Breast epithelium (tissue), 4 donors: Measurements from ENCODE around the gene PAK1IP1. TPM values are rescaled to one million over a fixed set of nuclear protein-coding genes. Genes with fewer than 3 reads are reported as not detected.
"Not testable (repeated sequence)": the region's sequence is repeated elsewhere in the genome, so short reads cannot be mapped to it uniquely, and the experiment has no call there.

Experiments used
- DNase-seq, 2 donors: peaks; one replicate each; pipeline ENCODE4 v3.0.0-alpha.2; 2019; ENCODE audit warnings: low spot score in 2 of 2
- H3K27ac ChIP-seq, 2 donors: fragments of 200-600 bp; sonication (generic) in 1 of 2; one replicate each; pipeline ENCODE4 v1.5.1; 2016 to 2019; ENCODE audit warnings: mild to moderate bottlenecking in 1 of 2
- H3K27me3 ChIP-seq, 2 donors: fragments of 200-600 bp; sonication (generic) in 1 of 2; one replicate each; pipeline versions ENCODE4 v1.5.1 to v1.6.0; 2017 to 2019; ENCODE audit warnings: control low read depth in 1 of 2, mild to moderate bottlenecking in 1 of 2
- H3K36me3 ChIP-seq: fragments of 200-600 bp; one replicate; pipeline ENCODE4 v1.5.1; 2019
- H3K4me1 ChIP-seq, 2 donors: fragments of 200-600 bp; sonication (generic); one replicate each; pipeline ENCODE4 v1.5.1; 2016 to 2019; ENCODE audit warnings: control low read depth in 1 of 2
- H3K4me3 ChIP-seq, 3 donors: fragments of 200-600 bp; sonication (generic); 1 replicate in 2 of 3; 2 replicates in 1 of 3; pipeline ENCODE4 v1.5.1; 2016 to 2019; ENCODE audit warnings: mild to moderate bottlenecking in 3 of 3, moderate library complexity in 2 of 3
- H3K9me3 ChIP-seq, 2 donors: fragments of 200-600 bp; sonication (generic) in 1 of 2; one replicate each; pipeline ENCODE4 v1.5.1; 2016 to 2019; ENCODE audit warnings: control low read depth in 1 of 2
- POLR2A ChIP-seq: fragments of 450-650 bp; IDR thresholded peaks from one replicate; pipeline ENCODE4 v1.6.1; 2016; ENCODE audit warnings: antibody characterized with exemption, mild to moderate bottlenecking, moderate library complexity
- POLR2AphosphoS5 ChIP-seq, 3 donors: sonication (generic); formaldehyde crosslinking; IDR thresholded peaks; one replicate each; pipeline ENCODE4 v1.6.1; 2017; ENCODE audit warnings: antibody characterized with exemption in 3 of 3
- intact Hi-C: fragments of 100-400 bp; cut with DNase I; formaldehyde crosslinking; loops from one replicate; pipeline ENCODE4 v1.15.1; 2023; ENCODE audit warnings: low total_unique reads
- total RNA-seq, 3 donors: library from RNA; depleted of rRNA; stranded (reverse); fragments of >200 nt; gene quantifications; one replicate each; pipeline ENCODE4 v1.1.0, GENCODE V29; 2016
- TF ChIP-seq, protein P1 (sequence below), 3 donors: fragments of 450-650 bp; IDR thresholded peaks; one replicate each; pipeline ENCODE4 v1.5.1; 2016 to 2017; ENCODE audit warnings: antibody characterized with exemption in 3 of 3, mild to moderate bottlenecking in 3 of 3, moderate library complexity in 3 of 3

PAK1IP1 gene
- total RNA-seq, 3 donors from 2014 or later, result 10.4 to 16.4 (median 15.7) TPM

DNA sequence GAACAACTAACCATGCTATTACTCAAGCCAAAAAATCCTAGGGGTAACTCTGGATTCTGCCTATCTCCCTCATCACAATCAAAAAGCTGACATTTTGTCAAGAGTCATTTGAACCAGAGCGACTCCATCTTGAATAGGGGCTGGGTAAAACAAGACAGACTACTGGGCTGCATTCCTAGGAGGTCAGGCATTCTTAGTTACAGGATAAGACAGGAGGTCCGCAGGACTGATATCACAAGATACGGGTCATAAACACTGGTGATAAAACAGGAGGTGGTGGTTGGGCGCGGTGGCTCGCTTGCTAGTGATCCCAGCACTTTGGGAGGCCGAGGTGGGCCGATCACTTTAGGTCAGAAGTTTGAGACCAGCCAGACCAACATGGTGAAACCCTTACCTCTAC, 32.6 kb upstream of the PAK1IP1 start:
- no peak for DNase-seq
- Histone ChIP-seq H3K4me3 (no peak overlapping the region), H3K4me1 (no peaks in the 10 kb centered on the region), H3K27me3 (no peaks in the 10 kb centered on the region), H3K36me3 (no peaks in the 10 kb centered on the region), H3K9me3 (peaks cover 0 to 5% of the 10 kb centered on the region in 2 donors), H3K27ac (no peak overlapping the region)
- TF ChIP-seq POLR2AphosphoS5 (IDR thresholded peaks at IDR 0.05), result no peak
- TF ChIP-seq, protein P1, sequence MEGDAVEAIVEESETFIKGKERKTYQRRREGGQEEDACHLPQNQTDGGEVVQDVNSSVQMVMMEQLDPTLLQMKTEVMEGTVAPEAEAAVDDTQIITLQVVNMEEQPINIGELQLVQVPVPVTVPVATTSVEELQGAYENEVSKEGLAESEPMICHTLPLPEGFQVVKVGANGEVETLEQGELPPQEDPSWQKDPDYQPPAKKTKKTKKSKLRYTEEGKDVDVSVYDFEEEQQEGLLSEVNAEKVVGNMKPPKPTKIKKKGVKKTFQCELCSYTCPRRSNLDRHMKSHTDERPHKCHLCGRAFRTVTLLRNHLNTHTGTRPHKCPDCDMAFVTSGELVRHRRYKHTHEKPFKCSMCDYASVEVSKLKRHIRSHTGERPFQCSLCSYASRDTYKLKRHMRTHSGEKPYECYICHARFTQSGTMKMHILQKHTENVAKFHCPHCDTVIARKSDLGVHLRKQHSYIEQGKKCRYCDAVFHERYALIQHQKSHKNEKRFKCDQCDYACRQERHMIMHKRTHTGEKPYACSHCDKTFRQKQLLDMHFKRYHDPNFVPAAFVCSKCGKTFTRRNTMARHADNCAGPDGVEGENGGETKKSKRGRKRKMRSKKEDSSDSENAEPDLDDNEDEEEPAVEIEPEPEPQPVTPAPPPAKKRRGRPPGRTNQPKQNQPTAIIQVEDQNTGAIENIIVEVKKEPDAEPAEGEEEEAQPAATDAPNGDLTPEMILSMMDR (IDR thresholded peaks at IDR 0.05), result no peak
- intact Hi-C loops, result no loop called here

DNA sequence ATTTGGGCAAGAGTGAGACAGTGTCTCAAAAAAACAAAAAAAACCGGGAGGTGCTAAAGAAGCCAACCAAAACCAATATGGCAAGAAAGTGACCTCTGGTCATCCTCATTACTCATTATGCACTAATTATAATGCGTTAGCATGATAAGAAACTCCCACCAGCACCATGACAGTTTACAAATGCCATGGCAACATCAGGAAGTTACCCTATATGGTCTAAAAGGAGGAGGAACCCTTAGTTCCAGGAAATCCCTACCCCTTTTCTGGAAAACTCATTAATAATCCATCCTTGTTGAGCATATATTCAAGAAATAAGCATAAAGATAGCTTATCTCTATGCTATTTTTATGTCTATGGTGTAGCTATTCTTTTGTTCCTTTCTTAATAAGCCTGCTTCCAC, 32.0 kb upstream of the PAK1IP1 start:
- Histone ChIP-seq H3K4me1 (no peaks in the 10 kb centered on the region), H3K27me3 (no peaks in the 10 kb centered on the region), H3K36me3 (no peaks in the 10 kb centered on the region), H3K27ac (no peak overlapping the region), H3K4me3 (no peak overlapping the region), H3K9me3 (peaks cover 0 to 5% of the 10 kb centered on the region in 2 donors)
- intact Hi-C loops, result no loop called here
- no peak for DNase-seq
- TF ChIP-seq POLR2A (no peak), POLR2AphosphoS5 (IDR thresholded peaks at IDR 0.05) (no peak)
- TF ChIP-seq, protein P1 (IDR thresholded peaks at IDR 0.05), result no peak

DNA sequence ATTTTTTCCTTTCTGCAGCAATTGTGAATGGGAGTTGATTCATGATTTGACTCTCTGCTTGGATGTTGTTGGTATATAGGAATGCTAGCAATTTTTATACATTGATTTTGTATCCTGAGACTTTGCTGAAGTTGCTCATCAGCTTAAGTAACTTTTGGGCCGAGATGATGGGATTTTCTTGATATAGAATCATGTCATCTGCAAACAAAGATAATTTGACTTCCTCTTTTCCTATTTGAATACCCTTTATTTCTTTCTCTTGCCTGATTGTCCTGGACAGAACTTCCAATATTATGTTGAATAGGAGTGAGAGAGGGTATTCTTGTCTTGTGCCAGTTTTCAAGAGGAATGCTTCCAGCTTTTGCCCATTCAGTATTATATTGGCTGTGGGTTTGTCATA, 29.2 kb upstream of the PAK1IP1 start:
- H3K9me3 ChIP-seq, H3K4me3 ChIP-seq, H3K27me3 ChIP-seq, DNase-seq, H3K36me3 ChIP-seq, H3K4me1 ChIP-seq, intact Hi-C loops, H3K27ac ChIP-seq: not testable (repeated sequence)

DNA sequence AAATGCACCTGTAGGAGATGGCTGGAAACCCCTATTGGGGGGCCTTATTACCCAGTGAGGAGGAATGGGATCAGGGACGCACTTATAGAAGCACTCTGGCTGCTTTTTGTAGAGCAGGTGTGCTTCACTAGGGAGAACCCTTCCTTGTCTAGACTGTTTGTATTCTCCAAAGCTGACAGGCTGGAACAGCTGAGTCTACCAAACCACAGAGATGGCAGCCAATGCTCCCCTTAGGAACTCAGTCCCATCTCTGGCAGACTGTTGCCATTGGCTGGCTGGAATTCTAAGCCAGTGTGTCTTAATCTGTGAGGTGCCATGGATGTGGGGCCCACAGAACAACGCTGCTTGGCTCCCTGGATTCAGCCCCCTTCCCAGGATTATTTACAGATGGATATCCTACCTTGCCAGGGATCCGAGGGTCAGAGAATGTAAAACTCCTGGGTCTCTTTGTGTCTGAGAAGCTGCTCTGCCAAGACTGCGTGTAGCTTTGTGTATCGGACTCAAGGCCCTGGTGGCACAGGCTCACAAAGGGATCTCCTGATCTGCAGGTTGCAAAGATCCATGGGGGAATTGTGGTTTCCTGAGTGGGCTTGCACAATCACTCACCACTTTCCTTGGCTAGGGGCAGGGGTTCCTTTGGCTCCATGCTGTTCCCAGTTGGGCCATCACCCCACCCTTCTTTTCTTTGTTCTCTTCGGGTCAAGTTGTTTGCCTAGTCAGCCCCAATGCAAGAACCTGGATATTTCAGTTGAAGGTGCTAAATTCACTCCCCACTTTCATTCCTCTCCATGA, 26.4 kb upstream of the PAK1IP1 start:
- H3K4me3 ChIP-seq, result no peak overlapping the region
- no peak for DNase-seq
- no peak for TF ChIP-seq POLR2A
- TF ChIP-seq POLR2AphosphoS5 (IDR thresholded peaks at IDR 0.05), result no peak
- TF ChIP-seq, protein P1 (IDR thresholded peaks at IDR 0.05), result no peak
- intact Hi-C loops, result no loop called here
- H3K36me3 ChIP-seq, result no peaks in the 10 kb centered on the region
- H3K4me1 ChIP-seq, result no peaks in the 10 kb centered on the region
- H3K9me3 ChIP-seq, result peaks cover 0 to 5% of the 10 kb centered on the region in 2 donors
- no peak overlapping the region for H3K27ac ChIP-seq
- H3K27me3 ChIP-seq, result no peaks in the 10 kb centered on the region

DNA sequence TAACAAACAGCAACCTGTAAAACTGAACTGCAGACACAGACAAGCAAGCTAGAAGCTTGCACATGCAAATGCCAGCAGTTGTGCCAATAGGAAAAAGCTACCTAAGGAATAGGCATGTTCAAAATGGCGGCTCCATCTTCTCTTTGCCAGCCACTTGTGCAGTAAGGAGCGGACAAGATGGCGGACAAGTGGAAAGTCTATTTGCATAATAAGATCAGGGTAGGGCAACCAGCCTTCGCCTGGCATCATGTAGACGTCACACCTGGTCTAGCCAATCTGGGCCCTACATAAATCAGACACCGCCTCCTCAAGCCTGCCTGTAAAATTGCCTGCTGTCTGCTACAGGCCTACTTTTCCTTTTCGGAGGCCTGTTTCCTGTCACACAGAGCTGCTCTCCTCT, 18.4 kb upstream of the PAK1IP1 start:
- DNase-seq, result no peak
- TF ChIP-seq POLR2AphosphoS5 (IDR thresholded peaks at IDR 0.05) (no peak), POLR2A (no peak)
- TF ChIP-seq, protein P1 (IDR thresholded peaks at IDR 0.05), result no peak
- intact Hi-C loops, result no loop called here
- Histone ChIP-seq H3K27me3 (no peaks in the 10 kb centered on the region), H3K9me3 (no peaks in the 10 kb centered on the region), H3K27ac (no peak overlapping the region), H3K36me3 (no peaks in the 10 kb centered on the region), H3K4me3 (no peak overlapping the region), H3K4me1 (no peaks in the 10 kb centered on the region)
